BJ (cell line): ENCODE measurements around the gene KRTAP6-1. TPM values are rescaled to one million over a fixed set of nuclear protein-coding genes. Genes with fewer than 3 reads are reported as not detected.

Experiments used
- CTCF ChIA-PET: fragments of 350-600 bp; formaldehyde crosslinking; extraction: SDS; loops from one replicate; lab custom pipeline; 2021; ENCODE audit warnings: antibody characterized with exemption, inconsistent platforms; lab: Yijun Ruan, JAX
- POLR2A ChIA-PET: fragments of 300-600 bp; sonication (Branson Sonifier 250); formaldehyde crosslinking; extraction: SDS; loops from one replicate; lab custom pipeline; 2021; ENCODE audit warnings: antibody characterized with exemption; lab: Charles Lee
- DNase-seq: peaks from one replicate; pipeline ENCODE4 v3.0.0-alpha.2; 2011; ENCODE audit warnings: low read depth
- H3K27me3 ChIP-seq: 2 replicates; pipeline ENCODE4 v1.6.0; 2011; ENCODE audit warnings: low read length; ENCODE audit not compliant: control insufficient read depth, insufficient read depth
- H3K36me3 ChIP-seq: 2 replicates; pipeline ENCODE4 v1.5.1; 2011; ENCODE audit warnings: low read length; ENCODE audit not compliant: control insufficient read depth, insufficient read depth
- H3K4me3 ChIP-seq: 2 replicates; pipeline ENCODE4 v1.5.1; 2011; ENCODE audit warnings: low read depth, mild to moderate bottlenecking, control low read depth, low read length
- polyA plus RNA-seq: library from polyadenylated mRNA; depleted of rRNA; stranded (reverse); fragments of >200 nt; gene quantifications from 2 replicates; pipeline ENCODE4 v1.2.3, GENCODE V29; 2011; rRNA removed
- small RNA-seq: library from RNA; depleted of rRNA; stranded (forward); fragments of <200 nt; gene quantifications from one replicate; pipeline ENCODE3, GENCODE V24; 2012; ENCODE audit warnings: low replicate concordance, low read depth; ENCODE audit not compliant: insufficient read length
- TF ChIP-seq, protein P1 (sequence below): IDR thresholded peaks from 2 replicates; pipeline ENCODE4 v1.5.1; 2011; ENCODE audit warnings: low read depth, mild to moderate bottlenecking, control low read depth, inconsistent platforms, low read length, moderate library complexity; ENCODE audit not compliant: insufficient read depth

Gene KRTAP6-1
- polyA plus RNA-seq, 1 experiment: not detected

DNA sequence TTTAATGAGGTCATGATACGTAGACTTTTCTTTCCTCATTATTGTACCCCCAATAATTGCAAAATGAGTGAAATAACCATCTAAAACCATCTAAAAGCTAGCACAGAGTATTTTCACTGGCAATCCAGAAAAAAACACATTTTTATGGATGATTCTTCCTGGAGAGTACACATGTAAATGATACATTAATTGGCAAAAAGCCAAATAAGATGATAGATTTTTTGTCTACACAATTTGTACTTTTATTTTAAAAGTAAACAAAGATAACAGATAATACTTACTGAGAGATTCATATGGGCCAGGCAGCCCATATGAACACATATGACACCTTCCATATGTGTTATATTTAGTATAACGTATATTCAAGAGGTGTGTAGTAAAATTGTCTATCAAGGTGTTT, 50.1 kb downstream of the KRTAP6-1 start:
- DNase-seq: no peak
- TF ChIP-seq, protein P1, sequence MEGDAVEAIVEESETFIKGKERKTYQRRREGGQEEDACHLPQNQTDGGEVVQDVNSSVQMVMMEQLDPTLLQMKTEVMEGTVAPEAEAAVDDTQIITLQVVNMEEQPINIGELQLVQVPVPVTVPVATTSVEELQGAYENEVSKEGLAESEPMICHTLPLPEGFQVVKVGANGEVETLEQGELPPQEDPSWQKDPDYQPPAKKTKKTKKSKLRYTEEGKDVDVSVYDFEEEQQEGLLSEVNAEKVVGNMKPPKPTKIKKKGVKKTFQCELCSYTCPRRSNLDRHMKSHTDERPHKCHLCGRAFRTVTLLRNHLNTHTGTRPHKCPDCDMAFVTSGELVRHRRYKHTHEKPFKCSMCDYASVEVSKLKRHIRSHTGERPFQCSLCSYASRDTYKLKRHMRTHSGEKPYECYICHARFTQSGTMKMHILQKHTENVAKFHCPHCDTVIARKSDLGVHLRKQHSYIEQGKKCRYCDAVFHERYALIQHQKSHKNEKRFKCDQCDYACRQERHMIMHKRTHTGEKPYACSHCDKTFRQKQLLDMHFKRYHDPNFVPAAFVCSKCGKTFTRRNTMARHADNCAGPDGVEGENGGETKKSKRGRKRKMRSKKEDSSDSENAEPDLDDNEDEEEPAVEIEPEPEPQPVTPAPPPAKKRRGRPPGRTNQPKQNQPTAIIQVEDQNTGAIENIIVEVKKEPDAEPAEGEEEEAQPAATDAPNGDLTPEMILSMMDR: no peak
- Histone ChIP-seq H3K4me3 (no peak overlapping the region), H3K36me3 (no peaks in the 10 kb centered on the region), H3K27me3 (no peaks in the 10 kb centered on the region)
- ChIA-PET POLR2A (no interaction called here), CTCF (no interaction called here)

Small RNA genes lying within 50 kb of the gene (small RNA-seq; reads per million reads assigned to genes)
- gene KRTAP20-1 (not detected), gene KRTAP20-3 (not detected), gene KRTAP20-4 (not detected), gene KRTAP22-1 (not detected), gene KRTAP22-2 (not detected)

Other genes starting within 250 kb of the KRTAP6-1 start
- gene KRTAP13-2, start 241.7 kb downstream of the KRTAP6-1 start, polyA plus RNA-seq: not detected in 2 replicates
- gene KRTAP13-1, start 217.9 kb downstream of the KRTAP6-1 start, polyA plus RNA-seq: not detected in 2 replicates
- gene KRTAP13-3, start 188.0 kb downstream of the KRTAP6-1 start, polyA plus RNA-seq: not detected in 2 replicates
- not detected in 2 replicates for gene KRTAP13-4, start 183.7 kb downstream of the KRTAP6-1 start, polyA plus RNA-seq
- not detected in 2 replicates for gene KRTAP15-1, start 173.7 kb downstream of the KRTAP6-1 start, polyA plus RNA-seq
- not detected in 2 replicates for gene KRTAP19-1, start 133.6 kb downstream of the KRTAP6-1 start, polyA plus RNA-seq
- not detected in 2 replicates for gene KRTAP19-2, start 126.5 kb downstream of the KRTAP6-1 start, polyA plus RNA-seq
- gene KRTAP19-3, start 121.9 kb downstream of the KRTAP6-1 start, polyA plus RNA-seq: not detected in 2 replicates
- not detected in 2 replicates for gene KRTAP19-4, start 116.8 kb downstream of the KRTAP6-1 start, polyA plus RNA-seq
- gene KRTAP19-5, start 111.8 kb downstream of the KRTAP6-1 start, polyA plus RNA-seq: not detected in 2 replicates
- not detected in 2 replicates for gene KRTAP19-6, start 72.1 kb downstream of the KRTAP6-1 start, polyA plus RNA-seq
- gene KRTAP19-7, start 52.6 kb downstream of the KRTAP6-1 start, polyA plus RNA-seq: not detected in 2 replicates
- gene KRTAP22-2, start 23.5 kb downstream of the KRTAP6-1 start, polyA plus RNA-seq: not detected in 2 replicates
- not detected in 2 replicates for gene KRTAP6-3, start 21.5 kb downstream of the KRTAP6-1 start, polyA plus RNA-seq
- gene KRTAP6-2, start 15.0 kb downstream of the KRTAP6-1 start, polyA plus RNA-seq: not detected in 2 replicates
- not detected in 2 replicates for gene KRTAP22-1, start 12.8 kb downstream of the KRTAP6-1 start, polyA plus RNA-seq
- not detected in 2 replicates for gene KRTAP20-1, start 2.5 kb upstream of the KRTAP6-1 start, polyA plus RNA-seq
- gene KRTAP20-4, start 6.7 kb upstream of the KRTAP6-1 start, polyA plus RNA-seq: not detected in 2 replicates
- not detected in 2 replicates for gene KRTAP20-2, start 21.3 kb upstream of the KRTAP6-1 start, polyA plus RNA-seq
- not detected in 2 replicates for gene KRTAP20-3, start 28.9 kb upstream of the KRTAP6-1 start, polyA plus RNA-seq
- gene KRTAP21-3, start 104.8 kb upstream of the KRTAP6-1 start, polyA plus RNA-seq: not detected in 2 replicates
- gene KRTAP21-2, start 133.3 kb upstream of the KRTAP6-1 start, polyA plus RNA-seq: not detected in 2 replicates
- gene KRTAP21-1, start 141.5 kb upstream of the KRTAP6-1 start, polyA plus RNA-seq: not detected in 2 replicates
- gene KRTAP8-1, start 199.3 kb upstream of the KRTAP6-1 start, polyA plus RNA-seq: not detected in 2 replicates
- not detected in 2 replicates for gene KRTAP7-1, start 215.8 kb upstream of the KRTAP6-1 start, polyA plus RNA-seq